SK-N-SH treated with all-trans-retinoic acid at 6 μM for 48 hours (cell line): ENCODE measurements around the gene CHST13.

Source experiments
- ESRRG ChIP-seq: fragments of 250-450 bp; sonication (Bioruptor Pico); IDR thresholded peaks from 2 replicates; pipeline ENCODE4 v1.6.1; 2021; ENCODE audit warnings: mild to moderate bottlenecking
- GLIS3 ChIP-seq: fragments of 250-450 bp; sonication (Bioruptor Pico); IDR thresholded peaks from 2 replicates; pipeline ENCODE4 v1.5.0; 2020; ENCODE audit warnings: mild to moderate bottlenecking, moderate library complexity
- RARB ChIP-seq: fragments of 250-450 bp; sonication (Bioruptor Pico); IDR thresholded peaks from 2 replicates; pipeline ENCODE4 v1.8.0; 2021; ENCODE audit warnings: mild to moderate bottlenecking, moderate library complexity
- SNAI2 ChIP-seq: fragments of 250-450 bp; sonication (Bioruptor Pico); IDR thresholded peaks from 2 replicates; pipeline ENCODE4 v1.5.0; 2020; ENCODE audit warnings: mild to moderate bottlenecking, moderate library complexity
- TCF4 ChIP-seq: fragments of 250-450 bp; sonication (Bioruptor Pico); IDR thresholded peaks from 2 replicates; pipeline ENCODE4 v1.8.0; 2021; ENCODE audit warnings: mild to moderate bottlenecking, moderate library complexity, borderline replicate concordance
- TOX ChIP-seq: fragments of 250-450 bp; sonication (Bioruptor Pico); IDR thresholded peaks from 2 replicates; pipeline ENCODE4 v1.8.0; 2021; ENCODE audit warnings: mild to moderate bottlenecking, moderate library complexity, borderline replicate concordance
- ZC3H10 ChIP-seq: fragments of 250-450 bp; sonication (Bioruptor Pico); IDR thresholded peaks from 2 replicates; pipeline ENCODE4 v1.5.1; 2021; ENCODE audit warnings: mild to moderate bottlenecking, moderate library complexity
- ZFP3 ChIP-seq: fragments of 250-450 bp; sonication (Bioruptor Pico); IDR thresholded peaks from 2 replicates; pipeline ENCODE4 v1.5.0; 2020; ENCODE audit warnings: mild to moderate bottlenecking, moderate library complexity
- ZFP30 ChIP-seq: fragments of 450-650 bp; formaldehyde crosslinking; IDR thresholded peaks from 2 replicates; pipeline ENCODE4 v1.5.0; 2022; ENCODE audit warnings: mild to moderate bottlenecking, moderate library complexity
- ZNF70 ChIP-seq: fragments of 450-650 bp; formaldehyde crosslinking; IDR thresholded peaks from 2 replicates; pipeline ENCODE4 v1.5.0; 2020; ENCODE audit warnings: mild to moderate bottlenecking, moderate library complexity
- TF ChIP-seq, protein P1 (sequence below): fragments of 250-450 bp; sonication (Bioruptor Pico); IDR thresholded peaks from 2 replicates; pipeline ENCODE4 v1.8.0; 2020; ENCODE audit warnings: mild to moderate bottlenecking, moderate library complexity, borderline replicate concordance
- TF ChIP-seq, protein P2 (sequence below): fragments of 250-450 bp; sonication (Bioruptor Pico); IDR thresholded peaks from 2 replicates; pipeline ENCODE4 v1.5.0; 2020; ENCODE audit warnings: mild to moderate bottlenecking, moderate library complexity

DNA sequence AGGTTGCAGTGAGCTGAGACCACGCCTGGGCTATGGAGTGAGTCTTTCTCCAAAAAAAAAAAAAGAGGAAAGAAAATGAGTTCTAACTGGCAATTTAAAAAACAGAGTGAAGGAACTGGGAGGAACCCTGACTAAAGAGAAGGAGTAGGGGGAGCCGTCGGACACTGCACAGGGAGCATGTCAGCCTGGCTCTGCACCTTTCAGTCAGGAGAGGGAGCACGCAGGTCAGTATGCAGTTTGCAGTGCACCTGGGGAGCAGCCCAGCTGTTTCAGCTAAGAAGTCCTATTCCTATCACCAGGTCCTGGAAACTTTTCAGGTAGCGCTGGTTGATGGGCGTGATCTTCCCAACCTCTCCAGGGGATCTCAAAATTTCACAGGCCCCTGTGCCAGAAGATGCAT lies 33.3 kb upstream of the CHST13 start:
- TF ChIP-seq RARB (CRISPR knock-in tag) (no peak), ZFP30 (no peak), TCF4 (CRISPR knock-in tag) (no peak), ZFP3 (CRISPR knock-in tag) (no peak), SNAI2 (CRISPR knock-in tag) (no peak), ESRRG (CRISPR knock-in tag) (no peak), ZNF70 (CRISPR knock-in tag) (no peak), GLIS3 (CRISPR knock-in tag) (no peak), ZC3H10 (CRISPR knock-in tag) (no peak), TOX (CRISPR knock-in tag) (no peak)
- TF ChIP-seq, protein P1, sequence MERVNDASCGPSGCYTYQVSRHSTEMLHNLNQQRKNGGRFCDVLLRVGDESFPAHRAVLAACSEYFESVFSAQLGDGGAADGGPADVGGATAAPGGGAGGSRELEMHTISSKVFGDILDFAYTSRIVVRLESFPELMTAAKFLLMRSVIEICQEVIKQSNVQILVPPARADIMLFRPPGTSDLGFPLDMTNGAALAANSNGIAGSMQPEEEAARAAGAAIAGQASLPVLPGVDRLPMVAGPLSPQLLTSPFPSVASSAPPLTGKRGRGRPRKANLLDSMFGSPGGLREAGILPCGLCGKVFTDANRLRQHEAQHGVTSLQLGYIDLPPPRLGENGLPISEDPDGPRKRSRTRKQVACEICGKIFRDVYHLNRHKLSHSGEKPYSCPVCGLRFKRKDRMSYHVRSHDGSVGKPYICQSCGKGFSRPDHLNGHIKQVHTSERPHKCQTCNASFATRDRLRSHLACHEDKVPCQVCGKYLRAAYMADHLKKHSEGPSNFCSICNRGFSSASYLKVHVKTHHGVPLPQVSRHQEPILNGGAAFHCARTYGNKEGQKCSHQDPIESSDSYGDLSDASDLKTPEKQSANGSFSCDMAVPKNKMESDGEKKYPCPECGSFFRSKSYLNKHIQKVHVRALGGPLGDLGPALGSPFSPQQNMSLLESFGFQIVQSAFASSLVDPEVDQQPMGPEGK = no peak
- TF ChIP-seq, protein P2, sequence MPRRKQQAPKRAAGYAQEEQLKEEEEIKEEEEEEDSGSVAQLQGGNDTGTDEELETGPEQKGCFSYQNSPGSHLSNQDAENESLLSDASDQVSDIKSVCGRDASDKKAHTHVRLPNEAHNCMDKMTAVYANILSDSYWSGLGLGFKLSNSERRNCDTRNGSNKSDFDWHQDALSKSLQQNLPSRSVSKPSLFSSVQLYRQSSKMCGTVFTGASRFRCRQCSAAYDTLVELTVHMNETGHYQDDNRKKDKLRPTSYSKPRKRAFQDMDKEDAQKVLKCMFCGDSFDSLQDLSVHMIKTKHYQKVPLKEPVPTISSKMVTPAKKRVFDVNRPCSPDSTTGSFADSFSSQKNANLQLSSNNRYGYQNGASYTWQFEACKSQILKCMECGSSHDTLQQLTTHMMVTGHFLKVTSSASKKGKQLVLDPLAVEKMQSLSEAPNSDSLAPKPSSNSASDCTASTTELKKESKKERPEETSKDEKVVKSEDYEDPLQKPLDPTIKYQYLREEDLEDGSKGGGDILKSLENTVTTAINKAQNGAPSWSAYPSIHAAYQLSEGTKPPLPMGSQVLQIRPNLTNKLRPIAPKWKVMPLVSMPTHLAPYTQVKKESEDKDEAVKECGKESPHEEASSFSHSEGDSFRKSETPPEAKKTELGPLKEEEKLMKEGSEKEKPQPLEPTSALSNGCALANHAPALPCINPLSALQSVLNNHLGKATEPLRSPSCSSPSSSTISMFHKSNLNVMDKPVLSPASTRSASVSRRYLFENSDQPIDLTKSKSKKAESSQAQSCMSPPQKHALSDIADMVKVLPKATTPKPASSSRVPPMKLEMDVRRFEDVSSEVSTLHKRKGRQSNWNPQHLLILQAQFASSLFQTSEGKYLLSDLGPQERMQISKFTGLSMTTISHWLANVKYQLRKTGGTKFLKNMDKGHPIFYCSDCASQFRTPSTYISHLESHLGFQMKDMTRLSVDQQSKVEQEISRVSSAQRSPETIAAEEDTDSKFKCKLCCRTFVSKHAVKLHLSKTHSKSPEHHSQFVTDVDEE (CRISPR knock-in tag) = no peak
